Measurements from ENCODE around the gene ZNF530. TPM values are rescaled to one million over a fixed set of nuclear protein-coding genes. Genes with fewer than 3 reads are reported as not detected.

Gene ZNF530
- polyA plus RNA-seq, 3 donors: 0.72 to 1.3 (median 0.84) TPM

DNA sequence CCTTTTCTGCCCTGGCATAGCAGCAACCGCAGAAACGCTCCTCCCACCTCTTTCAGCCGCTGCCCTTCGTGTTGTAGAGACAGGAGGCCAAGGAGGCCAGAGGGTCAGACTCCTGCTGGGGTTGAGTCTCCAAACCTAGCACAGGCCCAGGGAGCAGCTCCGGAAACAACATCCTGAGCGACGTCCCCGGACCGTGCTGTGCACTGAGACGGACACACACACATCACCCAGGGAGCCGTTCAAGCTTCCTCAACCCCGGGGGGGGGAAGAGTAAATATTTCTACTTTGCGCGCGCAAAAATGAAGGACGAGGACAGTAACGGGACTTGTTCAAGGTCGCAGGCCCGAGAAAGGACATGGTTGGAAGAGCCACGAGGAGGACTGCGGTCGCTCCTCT is 40.7 kb upstream of the ZNF530 start:
- Histone ChIP-seq H4K20me1 (ENCODE audit: insufficient read depth, low read length) (no peaks in the 10 kb centered on the region), H3K27me3 (ENCODE audit: control insufficient read depth in 2 of 2, insufficient read depth in 2 of 2, low read length in 2 of 2) (no peaks in the 10 kb centered on the region), H3K4me1 (ENCODE audit: control insufficient read depth in 1 of 2, insufficient read depth in 2 of 2, low read length in 2 of 2) (peaks cover 16 to 20% of the 10 kb centered on the region in 2 donors), H3K79me2 (ENCODE audit: insufficient read depth, low read length) (peaks cover 11% of the 10 kb centered on the region), H3K27ac (ENCODE audit: low read depth in 1 of 2, low read length in 2 of 2) (peak overlapping the region in 1 of 2 donors; percentile 70), H3K4me3 (replicated peaks in 1 of 3; ENCODE audit: low read depth in 2 of 3, low read length in 3 of 3) (peak overlapping the region; percentile 70 to 89 (median 86)), H3K9ac (ENCODE audit: insufficient read depth, low read length, poor library complexity, severe bottlenecking) (peak overlapping the region; percentile 82), H3K9me3 (replicated peaks in 1 of 2; ENCODE audit: control insufficient read depth in 1 of 2, insufficient read depth in 1 of 2, low read length in 2 of 2) (peaks cover 43 to 67% of the 10 kb centered on the region in 2 donors), H3K36me3 (replicated peaks in 1 of 2; ENCODE audit: control insufficient read depth in 1 of 2, insufficient read depth in 2 of 2, low read length in 2 of 2) (peaks cover 7 to 25% of the 10 kb centered on the region in 2 donors), H3K4me2 (replicated peaks; ENCODE audit: extremely low read depth, low read length, poor library complexity, severe bottlenecking) (peak overlapping the region; percentile 95), H2AFZ (ENCODE audit: insufficient read depth, low read depth, low read length, poor library complexity, severe bottlenecking) (peak overlapping the region; percentile 95)
- Mint-ChIP-seq H3K27me3 (ENCODE audit: low read depth in 3 of 3) (peaks cover 0 to 8% (median 3%) of the 10 kb centered on the region in 3 donors), H3K4me3 (peak overlapping the region; percentile 91 to 95), H3K9me3 (peaks cover 54 to 80% (median 69%) of the 10 kb centered on the region in 7 donors), H3K27ac (peak overlapping the region in 4 of 7 donors; percentile 20 to 84 (median 41)), H3K36me3 (peaks cover 29 to 35% of the 10 kb centered on the region in 2 donors), H3K4me1 (peaks cover 21% of the 10 kb centered on the region)
- no peak for DNase-seq
- intact Hi-C loops (cut with micrococcal nuclease): no loop called here
- TF ChIP-seq, protein P1, sequence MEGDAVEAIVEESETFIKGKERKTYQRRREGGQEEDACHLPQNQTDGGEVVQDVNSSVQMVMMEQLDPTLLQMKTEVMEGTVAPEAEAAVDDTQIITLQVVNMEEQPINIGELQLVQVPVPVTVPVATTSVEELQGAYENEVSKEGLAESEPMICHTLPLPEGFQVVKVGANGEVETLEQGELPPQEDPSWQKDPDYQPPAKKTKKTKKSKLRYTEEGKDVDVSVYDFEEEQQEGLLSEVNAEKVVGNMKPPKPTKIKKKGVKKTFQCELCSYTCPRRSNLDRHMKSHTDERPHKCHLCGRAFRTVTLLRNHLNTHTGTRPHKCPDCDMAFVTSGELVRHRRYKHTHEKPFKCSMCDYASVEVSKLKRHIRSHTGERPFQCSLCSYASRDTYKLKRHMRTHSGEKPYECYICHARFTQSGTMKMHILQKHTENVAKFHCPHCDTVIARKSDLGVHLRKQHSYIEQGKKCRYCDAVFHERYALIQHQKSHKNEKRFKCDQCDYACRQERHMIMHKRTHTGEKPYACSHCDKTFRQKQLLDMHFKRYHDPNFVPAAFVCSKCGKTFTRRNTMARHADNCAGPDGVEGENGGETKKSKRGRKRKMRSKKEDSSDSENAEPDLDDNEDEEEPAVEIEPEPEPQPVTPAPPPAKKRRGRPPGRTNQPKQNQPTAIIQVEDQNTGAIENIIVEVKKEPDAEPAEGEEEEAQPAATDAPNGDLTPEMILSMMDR (IDR thresholded peaks at IDR 0.05): no peak
- 0% methylated on average over 18 of the region's 22 CpGs for WGBS (ENCODE audit: insufficient coverage)

DNA sequence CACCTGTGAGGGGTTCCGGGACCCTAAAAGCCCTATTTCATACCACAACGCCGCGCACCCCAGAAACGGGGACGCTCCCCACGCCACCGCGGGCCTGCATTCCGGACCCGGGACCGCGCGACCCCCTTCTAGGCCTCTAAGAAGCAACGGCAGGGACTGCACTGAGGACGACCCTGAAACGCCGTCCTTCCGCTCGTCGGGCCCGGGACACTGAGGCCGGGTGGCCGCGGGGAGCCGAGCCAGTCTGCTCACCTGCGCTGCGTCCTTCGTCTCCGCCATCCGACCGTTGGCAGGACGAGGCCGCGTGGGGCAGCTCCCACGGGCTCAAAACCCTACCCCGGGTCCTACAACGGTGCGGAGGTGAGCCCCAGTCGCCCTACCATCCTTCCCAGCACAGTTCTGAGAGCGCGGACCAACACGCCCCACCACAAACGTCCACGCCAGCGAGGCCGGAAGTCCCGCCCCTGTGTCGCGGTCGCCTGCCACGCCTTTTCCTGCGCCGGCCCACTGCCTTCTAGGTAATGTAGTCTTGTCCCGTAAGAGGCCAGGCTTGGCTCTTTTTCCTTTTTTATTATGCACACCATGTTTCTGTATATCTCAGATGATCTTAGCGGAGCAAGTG is 40.2 kb upstream of the ZNF530 start, which contains the start of gene ZNF550:
ZNF550 (minus strand) TSS at position 460 of the 622 bp plus-strand sequence; CDS start at position 279, 181 bp downstream.
- Mint-ChIP-seq H3K4me3 (peak within 1 kb of the TSS; percentile 91 to 95), H3K9me3 (peaks cover 53 to 80% (median 69%) of the 10 kb centered on the region in 7 donors), H3K4me1 (peaks cover 21% of the 10 kb centered on the region), H3K36me3 (peaks cover 24 to 30% of the 10 kb centered on the region in 2 donors), H3K27me3 (ENCODE audit: low read depth in 3 of 3) (peaks cover 0 to 8% (median 3%) of the 10 kb centered on the region in 3 donors), H3K27ac (peak within 1 kb of the TSS; percentile 20 to 88 (median 76))
- intact Hi-C loops (cut with micrococcal nuclease): loop anchor here in 1 of 2 donors (2.0 kb wide), 1 partner anchor 73 kb away; the partner anchor contains the start of gene ZNF211
- peak within 1 kb of the TSS; percentile 70 to 89 (median 86) for H3K4me3 ChIP-seq (replicated peaks in 1 of 3; ENCODE audit: low read depth in 2 of 3, low read length in 3 of 3)
- peak within 1 kb of the TSS; percentile 95 for H2AFZ ChIP-seq (ENCODE audit: insufficient read depth, low read depth, low read length, poor library complexity, severe bottlenecking)
- TF ChIP-seq, protein P1 (IDR thresholded peaks at IDR 0.05): no peak
- H3K4me1 ChIP-seq (ENCODE audit: control insufficient read depth in 1 of 2, insufficient read depth in 2 of 2, low read length in 2 of 2): peaks cover 16 to 20% of the 10 kb centered on the region in 2 donors
- H3K4me2 ChIP-seq (replicated peaks; ENCODE audit: extremely low read depth, low read length, poor library complexity, severe bottlenecking): peak within 1 kb of the TSS; percentile 95
- no peaks in the 10 kb centered on the region for H3K27me3 ChIP-seq (ENCODE audit: control insufficient read depth in 2 of 2, insufficient read depth in 2 of 2, low read length in 2 of 2)
- H4K20me1 ChIP-seq (ENCODE audit: insufficient read depth, low read length): no peaks in the 10 kb centered on the region
- H3K27ac ChIP-seq (ENCODE audit: low read depth in 1 of 2, low read length in 2 of 2): peak within 1 kb of the TSS; percentile 1 to 70
- peaks cover 43 to 67% of the 10 kb centered on the region in 2 donors for H3K9me3 ChIP-seq (replicated peaks in 1 of 2; ENCODE audit: control insufficient read depth in 1 of 2, insufficient read depth in 1 of 2, low read length in 2 of 2)
- peak; percentile 68 to 83 (median 75) for DNase-seq
- peaks cover 7 to 20% of the 10 kb centered on the region in 2 donors for H3K36me3 ChIP-seq (replicated peaks in 1 of 2; ENCODE audit: control insufficient read depth in 1 of 2, insufficient read depth in 2 of 2, low read length in 2 of 2)
- WGBS (ENCODE audit: insufficient coverage): under 1% methylated on average over 55 of the region's 56 CpGs
- H3K9ac ChIP-seq (ENCODE audit: insufficient read depth, low read length, poor library complexity, severe bottlenecking): peak within 1 kb of the TSS; percentile 82
- H3K79me2 ChIP-seq (ENCODE audit: insufficient read depth, low read length): peaks cover 11% of the 10 kb centered on the region

Measured in CD14-positive monocyte (primary cell).